Spleen (tissue), 11 donors: ENCODE results near the gene CCDC69. TPM values are rescaled to one million over a fixed set of nuclear protein-coding genes. Genes with fewer than 3 reads are reported as not detected.

Experiments used
- DNase-seq: peaks from one replicate; pipeline ENCODE4 v3.0.0-alpha.2; 2020
- H3K27ac ChIP-seq, 8 donors: fragments of 200-600 bp; sonication (generic) in 7 of 8; 1 replicate in 4 of 8; 2 replicates in 4 of 8; pipeline versions ENCODE4 v1.5.0 to v1.8.0; 2016 to 2021; ENCODE audit warnings: inconsistent platforms in 4 of 8, mild to moderate bottlenecking in 4 of 8, moderate library complexity in 1 of 8
- H3K27me3 ChIP-seq, 7 donors: fragments of 200-600 bp; sonication (generic) in 6 of 7; replicated peaks in 1 of 7; 1 replicate in 4 of 7; 2 replicates in 3 of 7; pipeline versions ENCODE4 v1.5.0 to v1.8.0; 2016 to 2021; ENCODE audit warnings: inconsistent platforms in 3 of 7, mild to moderate bottlenecking in 1 of 7
- H3K36me3 ChIP-seq, 6 donors: fragments of 200-600 bp; sonication (generic) in 5 of 6; 1 replicate in 4 of 6; 2 replicates in 2 of 6; pipeline versions ENCODE4 v1.5.0 to v1.8.0; 2016 to 2021; ENCODE audit warnings: inconsistent platforms in 2 of 6
- H3K4me1 ChIP-seq, 6 donors: fragments of 200-600 bp; sonication (generic) in 5 of 6; 1 replicate in 3 of 6; 2 replicates in 3 of 6; pipeline versions ENCODE4 v1.5.0 to v1.8.0; 2016 to 2021; ENCODE audit warnings: inconsistent platforms in 3 of 6
- H3K4me3 ChIP-seq, 8 donors: fragments of 200-600 bp; sonication (generic) in 7 of 8; 1 replicate in 4 of 8; 2 replicates in 4 of 8; pipeline versions ENCODE4 v1.5.0 to v1.8.0; 2016 to 2021; ENCODE audit warnings: inconsistent platforms in 4 of 8, mild to moderate bottlenecking in 4 of 8, moderate library complexity in 2 of 8
- H3K9me3 ChIP-seq, 8 donors: fragments of 200-600 bp; sonication (generic) in 7 of 8; 1 replicate in 4 of 8; 2 replicates in 4 of 8; pipeline versions ENCODE4 v1.5.0 to v1.8.0; 2016 to 2021; ENCODE audit warnings: inconsistent platforms in 4 of 8
- POLR2A ChIP-seq, 3 donors: fragments of 450-650 bp; IDR thresholded peaks; one replicate each; pipeline ENCODE4 v1.5.1; 2017; ENCODE audit warnings: antibody characterized with exemption in 3 of 3, mild to moderate bottlenecking in 1 of 3
- POLR2AphosphoS5 ChIP-seq, 3 donors: sonication (generic); formaldehyde crosslinking; IDR thresholded peaks; one replicate each; pipeline ENCODE4 v1.5.1; 2017; ENCODE audit warnings: antibody characterized with exemption in 3 of 3
- WGBS, 5 donors: extraction: QIAGEN DNeasy Blood & Tissue Kit in 3 of 5; methylation state at CpG; one replicate each; pipeline versions ENCODE4 v1.1.5 to v1.1.7; 2013 to 2018; 5-methylcytosine and 5-hydroxymethylcytosine counted together
- intact Hi-C: fragments of 100-400 bp; cut with DNase I; formaldehyde crosslinking; loops from one replicate; pipeline ENCODE4 v1.15.0; 2023; ENCODE audit warnings: low total_unique reads
- polyA plus RNA-seq, 3 donors: library from polyadenylated mRNA; stranded (reverse); fragments of 200-250 nt; gene quantifications; one replicate each; pipeline ENCODE4 v1.2.1, GENCODE V29; 2013
- total RNA-seq, 7 donors: library from RNA; depleted of rRNA in 3 of 7; stranded (reverse); fragments of >200 nt in 3 of 7; fragmentation: NEBNext Ultra II Directional in 4 of 7; extraction: Animal tissue kit (Norgen Biotek cat#: 25700) in 4 of 7; gene quantifications; one replicate each; pipeline versions ENCODE4 v1.1.0 to v1.2.1, GENCODE V29; 2016 to 2021
- TF ChIP-seq, protein P1 (sequence below), 11 experiments: fragments of 200-600 bp in 7 of 11; fragments of 450-650 bp in 4 of 11; sonication (generic) in 4 of 11; IDR thresholded peaks in 8 of 11; conservative IDR thresholded peaks in 3 of 11; 1 replicate in 7 of 11; 2 replicates in 4 of 11; pipeline versions ENCODE4 v1.4.0 to v1.8.0; 2016 to 2021; ENCODE audit warnings: antibody characterized with exemption in 11 of 11, inconsistent platforms in 4 of 11, mild to moderate bottlenecking in 1 of 11
- donor health status: healthy with polysubstance abuse.
- donor health status: DM: no; HTN: no; CAD: no; lungs with moderate emphysema.
- donor health status: DM: no; HTN: no; CAD: no.
- donor health status: Bipolar disorder and iron deficiency.
- donor health status: healthy.
- donor health status: DM: no; HTN: no; CAD: no.
- donor health status: DM: yes; HTN: yes; CAD: no.

The CCDC69 gene
- total and polyA plus RNA-seq, 10 donors: 37.7 to 145 (median 94.9) TPM

DNA sequence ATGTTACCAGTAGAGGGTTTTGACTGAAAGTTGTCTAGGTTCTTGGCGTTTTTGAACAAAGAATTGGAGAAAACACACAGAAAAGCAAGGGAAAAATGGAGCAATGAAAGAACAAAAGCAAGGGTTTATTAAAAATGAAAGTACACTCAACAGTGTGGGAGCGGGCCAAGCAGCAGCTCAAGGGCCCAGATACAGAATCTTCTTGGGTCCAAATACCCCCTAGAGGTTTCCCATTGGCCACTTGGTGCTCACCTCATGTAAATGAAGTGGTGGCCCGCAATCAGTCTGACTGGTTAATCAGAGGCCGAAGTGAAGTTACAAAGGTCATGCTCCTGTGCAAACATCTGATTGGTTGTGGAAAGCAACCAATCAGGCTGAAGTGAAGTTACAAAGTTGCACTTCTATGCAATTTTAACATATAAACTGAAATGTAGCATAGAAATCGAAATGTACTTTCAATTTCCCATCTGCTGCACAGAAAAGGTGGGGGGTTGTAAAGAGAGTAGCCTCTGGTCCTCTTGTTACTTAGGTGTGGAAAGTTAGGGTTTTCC lies 27.2 kb upstream of the CCDC69 start:
- no peaks in the 10 kb centered on the region for H3K27me3 ChIP-seq
- peak overlapping the region in 6 of 8 donors; percentile 51 to 94 (median 87) for H3K27ac ChIP-seq
- H3K4me3 ChIP-seq: peak overlapping the region in 1 of 8 donors; percentile 97
- 72 to 85% (median 75%) methylated on average over 5 of the region's 5 CpGs for WGBS, 5 donors
- H3K9me3 ChIP-seq: no peaks in the 10 kb centered on the region
- intact Hi-C loops: no loop called here
- H3K36me3 ChIP-seq: no peaks in the 10 kb centered on the region
- peaks cover 18 to 55% (median 44%) of the 10 kb centered on the region in 6 donors for H3K4me1 ChIP-seq
- TF ChIP-seq POLR2A (IDR thresholded peaks at IDR 0.05) (no peak), POLR2AphosphoS5 (IDR thresholded peaks at IDR 0.05) (no peak)
- TF ChIP-seq, protein P1, sequence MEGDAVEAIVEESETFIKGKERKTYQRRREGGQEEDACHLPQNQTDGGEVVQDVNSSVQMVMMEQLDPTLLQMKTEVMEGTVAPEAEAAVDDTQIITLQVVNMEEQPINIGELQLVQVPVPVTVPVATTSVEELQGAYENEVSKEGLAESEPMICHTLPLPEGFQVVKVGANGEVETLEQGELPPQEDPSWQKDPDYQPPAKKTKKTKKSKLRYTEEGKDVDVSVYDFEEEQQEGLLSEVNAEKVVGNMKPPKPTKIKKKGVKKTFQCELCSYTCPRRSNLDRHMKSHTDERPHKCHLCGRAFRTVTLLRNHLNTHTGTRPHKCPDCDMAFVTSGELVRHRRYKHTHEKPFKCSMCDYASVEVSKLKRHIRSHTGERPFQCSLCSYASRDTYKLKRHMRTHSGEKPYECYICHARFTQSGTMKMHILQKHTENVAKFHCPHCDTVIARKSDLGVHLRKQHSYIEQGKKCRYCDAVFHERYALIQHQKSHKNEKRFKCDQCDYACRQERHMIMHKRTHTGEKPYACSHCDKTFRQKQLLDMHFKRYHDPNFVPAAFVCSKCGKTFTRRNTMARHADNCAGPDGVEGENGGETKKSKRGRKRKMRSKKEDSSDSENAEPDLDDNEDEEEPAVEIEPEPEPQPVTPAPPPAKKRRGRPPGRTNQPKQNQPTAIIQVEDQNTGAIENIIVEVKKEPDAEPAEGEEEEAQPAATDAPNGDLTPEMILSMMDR (IDR thresholded peaks at IDR 0.05 in 8 of 11, conservative IDR thresholded peaks at IDR 0.05 in 3 of 11): no peak
- no peak for DNase-seq

DNA sequence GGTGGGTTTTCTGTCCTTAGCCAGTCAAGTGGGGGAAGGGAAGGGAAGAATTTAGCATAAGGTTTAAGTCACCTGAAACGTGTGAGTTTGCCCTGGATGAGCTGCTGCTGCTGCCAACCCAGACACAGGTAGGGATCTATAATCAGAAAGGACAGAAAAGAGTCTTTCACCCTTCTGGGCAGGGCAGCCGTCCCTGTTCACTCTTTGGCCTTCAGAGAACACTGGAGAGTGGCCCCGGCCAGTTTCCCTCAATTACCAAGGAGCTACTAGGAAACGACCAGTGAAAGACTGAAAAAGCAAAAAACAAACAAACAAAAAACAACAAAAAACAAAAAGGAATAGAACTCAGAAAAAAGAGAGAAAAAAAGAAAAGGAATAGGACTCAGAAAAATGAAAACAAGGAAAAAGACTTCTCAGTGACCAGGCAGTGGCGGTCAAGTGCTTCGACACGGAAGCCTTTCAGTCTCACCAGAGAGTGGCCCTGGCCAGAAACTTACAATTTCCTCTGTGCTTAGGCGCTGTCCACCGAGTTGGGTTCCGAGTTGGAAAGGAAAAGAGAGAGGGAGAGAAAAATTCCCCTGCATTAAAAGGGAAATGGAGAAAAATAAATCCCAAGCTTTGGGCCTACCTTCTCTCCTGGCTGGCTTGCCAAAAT lies 26.6 kb upstream of the CCDC69 start:
- Histone ChIP-seq H3K27ac (peak overlapping the region in 6 of 8 donors; percentile 51 to 94 (median 87)), H3K4me1 (peaks cover 18 to 52% (median 39%) of the 10 kb centered on the region in 6 donors), H3K9me3 (no peaks in the 10 kb centered on the region), H3K27me3 (no peaks in the 10 kb centered on the region), H3K36me3 (no peaks in the 10 kb centered on the region), H3K4me3 (peak overlapping the region in 1 of 8 donors; percentile 97)
- TF ChIP-seq, protein P1 (IDR thresholded peaks at IDR 0.05 in 8 of 11, conservative IDR thresholded peaks at IDR 0.05 in 3 of 11): no peak
- no peak for DNase-seq
- WGBS, 5 donors: 72 to 81% (median 81%) methylated on average over 10 of the region's 10 CpGs
- intact Hi-C loops: no loop called here

DNA sequence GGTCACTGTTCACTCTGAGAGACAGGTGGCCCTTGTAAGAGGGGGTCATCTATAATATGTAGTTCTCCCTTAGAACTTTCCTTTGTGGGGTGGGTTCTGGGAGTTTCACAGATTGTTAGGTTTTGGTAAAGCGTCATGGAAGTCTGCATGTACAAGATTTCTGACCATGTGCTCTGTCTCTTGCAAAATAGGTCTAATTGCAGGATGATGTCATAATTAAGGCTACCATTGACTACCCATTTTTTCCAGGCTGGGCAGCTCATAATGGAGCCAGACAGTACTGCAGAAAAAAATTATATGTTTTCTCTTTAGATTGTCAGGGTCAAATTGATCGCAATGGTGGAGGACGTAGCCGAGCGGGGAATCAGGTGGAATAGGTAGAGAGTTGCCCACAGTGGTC lies 25.4 kb upstream of the CCDC69 start:
- H3K27ac ChIP-seq: no peak overlapping the region
- no peak for DNase-seq
- H3K36me3 ChIP-seq: no peaks in the 10 kb centered on the region
- no peak for TF ChIP-seq POLR2A (IDR thresholded peaks at IDR 0.05)
- TF ChIP-seq, protein P1 (IDR thresholded peaks at IDR 0.05 in 8 of 11, conservative IDR thresholded peaks at IDR 0.05 in 3 of 11): no peak
- no peaks in the 10 kb centered on the region for H3K27me3 ChIP-seq
- 76 to 92% (median 81%) methylated on average over 5 of the region's 5 CpGs for WGBS, 5 donors
- H3K4me1 ChIP-seq: peaks cover 10 to 44% (median 27%) of the 10 kb centered on the region in 6 donors
- no peaks in the 10 kb centered on the region for H3K9me3 ChIP-seq
- H3K4me3 ChIP-seq: no peak overlapping the region
- intact Hi-C loops: no loop called here

DNA sequence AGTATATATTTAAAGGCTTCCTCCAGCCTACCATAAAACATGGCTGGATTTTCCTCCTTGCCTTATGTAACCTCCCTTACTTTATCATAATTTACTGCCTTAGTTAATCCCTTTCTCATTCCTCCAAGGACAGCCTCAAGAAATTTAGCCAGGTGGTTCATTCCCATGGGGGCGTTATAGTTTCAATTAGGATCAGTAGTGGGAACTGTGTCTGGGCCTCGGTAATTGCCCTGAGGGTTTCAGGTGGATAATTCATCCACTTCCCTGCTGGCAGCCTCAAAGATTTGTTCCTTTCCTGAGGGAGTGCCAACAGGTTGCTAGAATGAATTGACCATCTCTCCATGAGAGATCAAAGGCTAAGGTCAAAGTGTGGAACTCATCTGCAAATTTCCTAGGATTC lies 24.8 kb upstream of the CCDC69 start:
- no peaks in the 10 kb centered on the region for H3K9me3 ChIP-seq
- no peaks in the 10 kb centered on the region for H3K36me3 ChIP-seq
- TF ChIP-seq POLR2A (IDR thresholded peaks at IDR 0.05) (no peak), POLR2AphosphoS5 (IDR thresholded peaks at IDR 0.05) (no peak)
- TF ChIP-seq, protein P1 (IDR thresholded peaks at IDR 0.05 in 8 of 11, conservative IDR thresholded peaks at IDR 0.05 in 3 of 11): no peak
- no peak for DNase-seq
- peaks cover 5 to 40% (median 21%) of the 10 kb centered on the region in 6 donors for H3K4me1 ChIP-seq
- H3K4me3 ChIP-seq: no peak overlapping the region
- 77 to 87% (median 82%) methylated on average over 2 of the region's 2 CpGs for WGBS, 5 donors
- H3K27me3 ChIP-seq: no peaks in the 10 kb centered on the region
- intact Hi-C loops: no loop called here
- no peak overlapping the region for H3K27ac ChIP-seq
